LNCaP clone FGC (cell line): ENCODE measurements around the gene ING4.

Experiments used
- DNase-seq: peaks from one replicate; pipeline ENCODE4 v3.0.0-alpha.2; 2011; ENCODE audit warnings: low read depth
- H3K4me3 ChIP-seq: 2 replicates; pipeline ENCODE4 v1.5.1; 2011; ENCODE audit warnings: mild to moderate bottlenecking, low read depth, low read length, control low read depth
- TF ChIP-seq, protein P1 (sequence below): IDR thresholded peaks from 2 replicates; pipeline ENCODE4 v1.5.1; 2012; ENCODE audit warnings: mild to moderate bottlenecking; ENCODE audit not compliant: control insufficient read depth, insufficient read depth; ENCODE audit errors: extremely low read depth

ING4 gene

DNA sequence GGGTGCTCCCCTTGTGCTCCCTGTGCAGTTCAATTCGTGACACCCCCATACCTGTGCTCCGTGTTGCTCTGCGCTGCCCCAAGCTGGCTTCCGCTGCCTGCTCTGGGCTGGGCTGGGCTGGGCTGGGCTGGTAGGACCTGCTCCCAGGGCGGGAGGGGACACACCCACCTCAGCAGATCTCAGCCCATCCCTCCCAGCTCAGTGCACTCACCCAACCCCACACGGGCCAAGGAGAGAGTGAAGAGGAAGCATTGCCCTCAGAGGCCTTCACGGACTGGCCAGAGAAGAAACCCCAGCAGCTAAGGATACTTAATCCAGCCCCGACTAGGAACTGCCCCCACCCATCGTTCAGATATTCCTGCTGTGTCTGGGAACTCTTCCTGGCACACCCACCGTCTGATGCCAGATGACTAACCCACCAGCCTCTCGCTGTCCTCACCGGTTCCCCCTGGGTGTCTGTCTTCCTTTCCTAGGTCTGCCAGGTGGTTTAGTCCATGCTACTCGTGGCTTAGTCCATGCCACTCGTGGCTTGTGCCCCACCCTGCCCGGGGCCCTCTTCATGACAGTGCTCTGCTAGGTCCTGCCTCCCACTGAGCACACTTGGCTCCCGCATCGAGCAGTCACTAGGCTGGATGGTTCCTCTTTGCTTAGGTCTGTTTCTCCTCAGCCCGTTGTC lies 26.9 kb downstream of the ING4 start, which contains the start of gene LPAR5:
Gene LPAR5 (minus strand): TSS at position 104 of the 676 bp plus-strand sequence. CDS start 14,711 bp downstream, outside the sequence.
- DNase-seq: no peak
- H3K4me3 ChIP-seq: no peak within 1 kb of the TSS

DNA sequence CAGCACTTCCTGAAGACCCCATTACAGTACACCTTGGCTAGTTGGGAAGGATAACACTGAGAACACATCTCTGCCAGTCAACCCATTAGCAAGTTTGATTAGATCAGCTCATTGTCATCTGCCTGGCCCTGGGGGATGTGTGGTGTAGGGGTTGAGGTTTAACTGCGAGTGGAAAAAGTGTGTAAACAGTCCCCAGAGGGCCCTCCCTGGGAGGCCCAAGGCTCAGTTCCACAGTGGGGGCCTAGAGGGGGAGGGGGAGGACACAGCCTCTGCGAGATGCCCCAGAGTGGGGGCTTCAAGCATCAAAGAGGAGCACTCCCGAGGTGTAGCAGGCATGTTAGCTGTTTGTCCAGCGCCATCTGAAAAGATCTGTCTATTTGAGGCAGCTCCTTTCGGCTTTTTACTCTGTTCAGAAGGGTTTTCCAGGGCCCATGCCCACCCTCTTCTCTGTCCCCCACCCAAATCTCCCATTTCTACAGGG lies 27.5 kb downstream of the ING4 start:
- no peak overlapping the region for H3K4me3 ChIP-seq
- no peak for DNase-seq
- TF ChIP-seq, protein P1, sequence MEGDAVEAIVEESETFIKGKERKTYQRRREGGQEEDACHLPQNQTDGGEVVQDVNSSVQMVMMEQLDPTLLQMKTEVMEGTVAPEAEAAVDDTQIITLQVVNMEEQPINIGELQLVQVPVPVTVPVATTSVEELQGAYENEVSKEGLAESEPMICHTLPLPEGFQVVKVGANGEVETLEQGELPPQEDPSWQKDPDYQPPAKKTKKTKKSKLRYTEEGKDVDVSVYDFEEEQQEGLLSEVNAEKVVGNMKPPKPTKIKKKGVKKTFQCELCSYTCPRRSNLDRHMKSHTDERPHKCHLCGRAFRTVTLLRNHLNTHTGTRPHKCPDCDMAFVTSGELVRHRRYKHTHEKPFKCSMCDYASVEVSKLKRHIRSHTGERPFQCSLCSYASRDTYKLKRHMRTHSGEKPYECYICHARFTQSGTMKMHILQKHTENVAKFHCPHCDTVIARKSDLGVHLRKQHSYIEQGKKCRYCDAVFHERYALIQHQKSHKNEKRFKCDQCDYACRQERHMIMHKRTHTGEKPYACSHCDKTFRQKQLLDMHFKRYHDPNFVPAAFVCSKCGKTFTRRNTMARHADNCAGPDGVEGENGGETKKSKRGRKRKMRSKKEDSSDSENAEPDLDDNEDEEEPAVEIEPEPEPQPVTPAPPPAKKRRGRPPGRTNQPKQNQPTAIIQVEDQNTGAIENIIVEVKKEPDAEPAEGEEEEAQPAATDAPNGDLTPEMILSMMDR: no peak

More for the DNA sequence above, 26.9 kb downstream of the ING4 start, which contains the start of gene LPAR5:
- TF ChIP-seq, protein P1: no peak

DNA sequence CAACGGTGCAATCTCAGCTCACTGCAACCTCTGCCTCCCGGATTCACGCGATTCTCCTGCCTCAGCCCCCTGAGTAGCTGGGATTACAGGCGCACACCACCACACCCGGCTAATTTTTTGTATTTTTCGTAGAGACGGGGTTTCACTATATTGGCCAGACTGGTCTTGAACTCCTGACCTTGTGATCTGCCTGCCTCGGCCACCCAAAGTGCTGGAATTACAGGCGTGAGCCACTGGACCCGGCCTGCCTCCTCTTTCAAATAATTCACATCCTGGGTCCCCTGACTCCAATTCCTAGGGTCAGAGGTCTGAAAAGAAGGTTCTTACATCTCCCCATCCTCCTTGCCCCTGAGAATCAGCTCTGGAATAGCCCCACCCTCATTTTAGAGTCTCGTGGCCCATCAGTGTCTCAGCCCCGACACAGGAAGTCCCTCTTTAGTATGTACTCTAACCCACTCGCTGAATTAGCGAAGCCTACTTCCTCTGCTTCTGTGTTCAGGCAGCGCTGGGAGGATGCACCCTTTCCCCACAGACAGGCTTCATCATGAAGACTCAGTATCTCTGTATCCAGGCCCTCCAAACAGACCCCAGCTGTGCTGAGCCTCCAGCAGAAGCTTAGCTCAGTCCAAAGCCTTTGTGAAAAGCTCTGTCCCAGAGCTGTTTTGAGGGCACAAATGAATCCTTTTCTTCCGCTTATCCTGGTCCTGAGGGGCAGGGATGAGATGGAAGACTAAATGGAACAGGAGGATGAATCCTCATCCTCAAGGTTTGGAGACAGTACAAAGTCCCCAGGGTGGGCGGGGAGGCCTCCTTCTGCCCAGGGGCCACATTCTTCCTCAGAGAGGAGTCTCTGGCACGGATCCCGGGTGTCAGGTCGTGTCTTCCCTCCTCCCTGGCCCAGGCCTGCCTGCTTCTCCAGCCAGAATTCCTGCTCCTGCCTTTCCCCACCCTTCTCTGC lies 30.6 kb downstream of the ING4 start:
- DNase-seq: no peak
- no peak overlapping the region for H3K4me3 ChIP-seq
- TF ChIP-seq, protein P1: no peak

DNA sequence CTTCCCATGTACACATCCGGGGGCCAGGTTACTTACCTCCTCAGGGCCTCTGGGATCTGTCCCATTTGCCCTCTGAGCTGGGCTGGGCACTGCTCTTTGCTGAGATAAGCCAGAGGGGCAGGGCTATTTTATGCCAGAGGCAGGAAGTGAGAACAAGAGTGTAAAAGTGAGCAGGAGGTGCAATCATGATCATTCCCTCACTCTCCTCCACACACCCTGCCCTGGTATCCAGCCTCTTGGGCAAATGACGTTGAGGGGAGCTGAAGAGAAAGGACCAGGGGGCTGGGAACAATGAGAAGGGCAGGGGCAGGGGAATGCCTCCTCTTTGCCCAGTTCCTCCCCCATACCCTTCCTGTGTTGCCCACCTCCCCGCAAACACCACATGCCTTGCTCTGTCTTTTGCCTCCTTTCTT lies 31.4 kb downstream of the ING4 start:
- TF ChIP-seq, protein P1: no peak
- H3K4me3 ChIP-seq: no peak overlapping the region
- no peak for DNase-seq

DNA sequence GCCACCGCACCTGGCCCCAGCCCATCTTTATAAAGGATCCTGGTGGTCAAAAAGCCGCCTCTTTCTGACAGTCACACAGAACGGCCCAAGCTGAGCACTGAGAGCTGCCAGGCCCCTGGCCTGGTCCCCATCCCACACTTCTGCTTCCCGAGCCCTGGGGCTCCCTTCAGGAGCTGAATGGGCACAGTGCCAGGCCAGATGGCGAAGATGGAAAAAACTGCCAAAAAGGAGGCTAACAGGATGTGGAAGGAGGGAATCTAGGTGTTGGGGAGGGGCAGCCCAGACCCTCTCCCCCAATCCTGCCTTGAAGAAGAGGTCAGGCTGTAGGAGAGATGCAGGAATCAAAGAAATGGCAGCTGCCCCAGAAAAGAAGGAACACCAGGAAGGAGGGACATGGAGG lies 32.2 kb downstream of the ING4 start:
- TF ChIP-seq, protein P1: no peak
- H3K4me3 ChIP-seq: no peak overlapping the region
- no peak for DNase-seq

DNA sequence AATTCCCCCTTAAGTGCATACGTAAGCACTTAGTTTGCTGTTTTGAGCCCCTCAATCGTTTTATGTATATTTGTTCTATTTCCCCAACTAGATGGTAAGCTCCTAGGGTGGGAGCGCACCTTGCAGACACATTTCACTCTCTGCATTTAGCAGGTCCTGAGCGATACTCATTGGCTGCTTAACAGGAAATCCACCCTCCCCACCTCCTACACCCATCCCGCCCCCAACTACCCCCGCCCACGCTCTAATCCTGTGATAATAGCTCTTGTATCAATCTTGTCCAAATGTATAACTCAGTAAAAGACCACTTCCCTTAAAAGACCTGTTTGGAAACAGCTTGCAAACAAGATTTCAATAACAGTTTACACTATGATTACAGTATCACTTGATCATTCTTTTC lies 35.3 kb downstream of the ING4 start:
- TF ChIP-seq, protein P1: no peak
- H3K4me3 ChIP-seq: no peak overlapping the region
- DNase-seq: no peak
